SK-N-SH treated with all-trans-retinoic acid at 6 μM for 48 hours (cell line): ENCODE results near the gene C18orf32.

Source experiments
- ATAC-seq: fragments of 200-7000 bp; cut with Tn5 transposase; 3 replicates; pipeline ENCODE4 v1.9.1; 2020; ENCODE audit warnings: mild to moderate bottlenecking, moderate library complexity
- ARNTL ChIP-seq: fragments of 450-650 bp; formaldehyde crosslinking; IDR thresholded peaks from 2 replicates; pipeline ENCODE4 v1.5.0; 2020; ENCODE audit warnings: low read depth, mild to moderate bottlenecking, moderate library complexity, borderline replicate concordance
- BACH2 ChIP-seq: fragments of 250-450 bp; sonication (Bioruptor Pico); IDR thresholded peaks from 2 replicates; pipeline ENCODE4 v1.9.0; 2021; ENCODE audit warnings: mild to moderate bottlenecking, borderline replicate concordance
- CSDC2 ChIP-seq: fragments of 250-450 bp; sonication (Bioruptor Pico); IDR thresholded peaks from 2 replicates; pipeline ENCODE4 v1.5.0; 2020; ENCODE audit warnings: mild to moderate bottlenecking, moderate library complexity
- ESRRG ChIP-seq: fragments of 250-450 bp; sonication (Bioruptor Pico); IDR thresholded peaks from 2 replicates; pipeline ENCODE4 v1.6.1; 2021; ENCODE audit warnings: mild to moderate bottlenecking
- GLIS3 ChIP-seq: fragments of 250-450 bp; sonication (Bioruptor Pico); IDR thresholded peaks from 2 replicates; pipeline ENCODE4 v1.5.0; 2020; ENCODE audit warnings: mild to moderate bottlenecking, moderate library complexity
- ISL1 ChIP-seq: fragments of 250-450 bp; sonication (Bioruptor Pico); IDR thresholded peaks from 2 replicates; pipeline ENCODE4 v2.1.2; 2022; ENCODE audit warnings: mild to moderate bottlenecking, moderate library complexity
- OSR1 ChIP-seq: fragments of 250-450 bp; sonication (Bioruptor Pico); IDR thresholded peaks from 2 replicates; pipeline ENCODE4 v1.8.0; 2022; ENCODE audit warnings: moderate library complexity, mild to moderate bottlenecking, inconsistent platforms
- PPARA ChIP-seq: fragments of 250-450 bp; sonication (Bioruptor Pico); IDR thresholded peaks from 2 replicates; pipeline ENCODE4 v1.5.0; 2020; ENCODE audit warnings: mild to moderate bottlenecking, borderline replicate concordance
- RARB ChIP-seq: fragments of 250-450 bp; sonication (Bioruptor Pico); IDR thresholded peaks from 2 replicates; pipeline ENCODE4 v1.8.0; 2021; ENCODE audit warnings: mild to moderate bottlenecking, moderate library complexity
- SNAI2 ChIP-seq: fragments of 250-450 bp; sonication (Bioruptor Pico); IDR thresholded peaks from 2 replicates; pipeline ENCODE4 v1.5.0; 2020; ENCODE audit warnings: mild to moderate bottlenecking, moderate library complexity
- TCF4 ChIP-seq: fragments of 250-450 bp; sonication (Bioruptor Pico); IDR thresholded peaks from 2 replicates; pipeline ENCODE4 v1.8.0; 2021; ENCODE audit warnings: mild to moderate bottlenecking, moderate library complexity, borderline replicate concordance
- TOX ChIP-seq: fragments of 250-450 bp; sonication (Bioruptor Pico); IDR thresholded peaks from 2 replicates; pipeline ENCODE4 v1.8.0; 2021; ENCODE audit warnings: mild to moderate bottlenecking, moderate library complexity, borderline replicate concordance
- ZC3H10 ChIP-seq: fragments of 250-450 bp; sonication (Bioruptor Pico); IDR thresholded peaks from 2 replicates; pipeline ENCODE4 v1.5.1; 2021; ENCODE audit warnings: mild to moderate bottlenecking, moderate library complexity
- ZFP3 ChIP-seq: fragments of 250-450 bp; sonication (Bioruptor Pico); IDR thresholded peaks from 2 replicates; pipeline ENCODE4 v1.5.0; 2020; ENCODE audit warnings: mild to moderate bottlenecking, moderate library complexity
- ZFP30 ChIP-seq: fragments of 450-650 bp; formaldehyde crosslinking; IDR thresholded peaks from 2 replicates; pipeline ENCODE4 v1.5.0; 2022; ENCODE audit warnings: mild to moderate bottlenecking, moderate library complexity
- ZNF565 ChIP-seq: fragments of 450-650 bp; formaldehyde crosslinking; conservative IDR thresholded peaks from 2 replicates; pipeline ENCODE4 v1.5.0; 2020; ENCODE audit warnings: low read depth, mild to moderate bottlenecking, moderate library complexity
- ZNF70 ChIP-seq: fragments of 450-650 bp; formaldehyde crosslinking; IDR thresholded peaks from 2 replicates; pipeline ENCODE4 v1.5.0; 2020; ENCODE audit warnings: mild to moderate bottlenecking, moderate library complexity
- ZNF8 ChIP-seq: fragments of 450-650 bp; formaldehyde crosslinking; IDR thresholded peaks from 2 replicates; pipeline ENCODE4 v1.5.0; 2020; ENCODE audit warnings: mild to moderate bottlenecking, moderate library complexity
- TF ChIP-seq, protein P1 (sequence below): fragments of 250-450 bp; sonication (Bioruptor Pico); IDR thresholded peaks from 2 replicates; pipeline ENCODE4 v1.8.0; 2020; ENCODE audit warnings: mild to moderate bottlenecking, moderate library complexity, borderline replicate concordance
- TF ChIP-seq, protein P2 (sequence below): fragments of 250-450 bp; sonication (Bioruptor Pico); IDR thresholded peaks from 2 replicates; pipeline ENCODE4 v1.5.0; 2020; ENCODE audit warnings: mild to moderate bottlenecking, moderate library complexity
- TF ChIP-seq, protein P3 (sequence below): fragments of 250-450 bp; sonication (Bioruptor Pico); IDR thresholded peaks from 2 replicates; pipeline ENCODE4 v1.5.1; 2021; ENCODE audit warnings: mild to moderate bottlenecking, moderate library complexity
- TF ChIP-seq, protein P4 (sequence below): fragments of 250-450 bp; sonication (Bioruptor Pico); IDR thresholded peaks from 2 replicates; pipeline ENCODE4 v1.5.1; 2020; ENCODE audit warnings: low read depth, mild to moderate bottlenecking, moderate library complexity
- TF ChIP-seq, protein P5 (sequence below): fragments of 250-450 bp; sonication (Bioruptor Pico); IDR thresholded peaks from 2 replicates; pipeline ENCODE4 v1.8.0; 2021; ENCODE audit warnings: low read depth, mild to moderate bottlenecking, moderate library complexity, borderline replicate concordance

C18orf32 gene

DNA sequence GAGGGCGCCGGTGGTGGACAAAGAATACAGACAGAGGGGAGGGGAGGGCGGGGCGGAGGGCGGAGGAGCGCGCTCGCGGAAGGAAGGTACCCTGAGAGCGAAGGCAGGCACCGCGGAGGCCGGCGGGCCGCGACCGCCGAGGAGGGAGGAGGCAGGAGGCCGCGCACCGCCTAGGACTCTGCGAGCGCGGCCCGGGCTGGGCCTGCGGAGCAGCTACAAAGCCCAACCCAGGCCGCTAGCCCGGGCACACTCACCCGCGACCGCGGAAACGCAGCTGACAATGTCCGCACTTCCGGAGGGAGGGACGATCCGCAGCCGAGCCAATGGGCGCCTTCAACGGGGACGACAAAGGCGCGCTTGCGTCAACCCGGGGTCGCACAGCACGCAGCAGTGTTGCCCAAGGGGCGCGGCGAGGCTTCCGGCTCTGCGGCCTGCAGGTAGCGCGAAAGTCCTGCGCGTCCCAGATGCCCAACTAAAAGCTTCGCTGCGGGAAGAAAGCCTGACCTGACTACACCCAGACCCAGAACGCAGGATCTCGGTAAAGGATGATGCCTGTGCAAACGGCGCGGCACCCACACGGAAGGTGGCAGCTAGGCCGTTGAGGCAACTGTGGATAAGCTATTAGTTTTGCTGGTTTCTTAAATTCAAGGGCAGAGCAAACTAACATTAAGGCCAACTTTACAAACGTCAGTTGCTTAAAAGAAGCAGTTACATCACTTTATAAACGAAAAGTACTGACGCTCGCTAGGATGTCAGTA is at the start of gene C18orf32:
C18orf32 (minus strand) TSS at position 282 of the 758 bp plus-strand sequence. CDS start 3,486 bp downstream, outside the sequence.
- TF ChIP-seq, protein P1, sequence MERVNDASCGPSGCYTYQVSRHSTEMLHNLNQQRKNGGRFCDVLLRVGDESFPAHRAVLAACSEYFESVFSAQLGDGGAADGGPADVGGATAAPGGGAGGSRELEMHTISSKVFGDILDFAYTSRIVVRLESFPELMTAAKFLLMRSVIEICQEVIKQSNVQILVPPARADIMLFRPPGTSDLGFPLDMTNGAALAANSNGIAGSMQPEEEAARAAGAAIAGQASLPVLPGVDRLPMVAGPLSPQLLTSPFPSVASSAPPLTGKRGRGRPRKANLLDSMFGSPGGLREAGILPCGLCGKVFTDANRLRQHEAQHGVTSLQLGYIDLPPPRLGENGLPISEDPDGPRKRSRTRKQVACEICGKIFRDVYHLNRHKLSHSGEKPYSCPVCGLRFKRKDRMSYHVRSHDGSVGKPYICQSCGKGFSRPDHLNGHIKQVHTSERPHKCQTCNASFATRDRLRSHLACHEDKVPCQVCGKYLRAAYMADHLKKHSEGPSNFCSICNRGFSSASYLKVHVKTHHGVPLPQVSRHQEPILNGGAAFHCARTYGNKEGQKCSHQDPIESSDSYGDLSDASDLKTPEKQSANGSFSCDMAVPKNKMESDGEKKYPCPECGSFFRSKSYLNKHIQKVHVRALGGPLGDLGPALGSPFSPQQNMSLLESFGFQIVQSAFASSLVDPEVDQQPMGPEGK = peak; percentile 64; the same call in 1 of the 2 replicates
- TF ChIP-seq TCF4 (no peak; the same call in 1 of the 2 replicates), RARB (CRISPR knock-in tag) (0 out of 2 replicates have a peak, but pooled peaks have one; percentile 52), ZFP30 (CRISPR knock-in tag) (no peak), ZNF8 (CRISPR knock-in tag) (no peak), ZFP3 (CRISPR knock-in tag) (no peak; the same call in 1 of the 2 replicates), ESRRG (CRISPR knock-in tag) (peak; percentile 43), OSR1 (no peak), GLIS3 (CRISPR knock-in tag) (peak; percentile 85; the same call in 1 of the 2 replicates), PPARA (no peak), ZC3H10 (no peak; the same call in 1 of the 2 replicates), TOX (peak; percentile 75; the same call in 1 of the 2 replicates), ZNF565 (CRISPR knock-in tag) (no peak), CSDC2 (CRISPR knock-in tag) (no peak), ARNTL (CRISPR knock-in tag) (no peak), SNAI2 (CRISPR knock-in tag) (0 out of 2 replicates have a peak, but pooled peaks have one; percentile 55), ISL1 (no peak), ZNF70 (no peak), BACH2 (CRISPR knock-in tag) (no peak)
- TF ChIP-seq, protein P2, sequence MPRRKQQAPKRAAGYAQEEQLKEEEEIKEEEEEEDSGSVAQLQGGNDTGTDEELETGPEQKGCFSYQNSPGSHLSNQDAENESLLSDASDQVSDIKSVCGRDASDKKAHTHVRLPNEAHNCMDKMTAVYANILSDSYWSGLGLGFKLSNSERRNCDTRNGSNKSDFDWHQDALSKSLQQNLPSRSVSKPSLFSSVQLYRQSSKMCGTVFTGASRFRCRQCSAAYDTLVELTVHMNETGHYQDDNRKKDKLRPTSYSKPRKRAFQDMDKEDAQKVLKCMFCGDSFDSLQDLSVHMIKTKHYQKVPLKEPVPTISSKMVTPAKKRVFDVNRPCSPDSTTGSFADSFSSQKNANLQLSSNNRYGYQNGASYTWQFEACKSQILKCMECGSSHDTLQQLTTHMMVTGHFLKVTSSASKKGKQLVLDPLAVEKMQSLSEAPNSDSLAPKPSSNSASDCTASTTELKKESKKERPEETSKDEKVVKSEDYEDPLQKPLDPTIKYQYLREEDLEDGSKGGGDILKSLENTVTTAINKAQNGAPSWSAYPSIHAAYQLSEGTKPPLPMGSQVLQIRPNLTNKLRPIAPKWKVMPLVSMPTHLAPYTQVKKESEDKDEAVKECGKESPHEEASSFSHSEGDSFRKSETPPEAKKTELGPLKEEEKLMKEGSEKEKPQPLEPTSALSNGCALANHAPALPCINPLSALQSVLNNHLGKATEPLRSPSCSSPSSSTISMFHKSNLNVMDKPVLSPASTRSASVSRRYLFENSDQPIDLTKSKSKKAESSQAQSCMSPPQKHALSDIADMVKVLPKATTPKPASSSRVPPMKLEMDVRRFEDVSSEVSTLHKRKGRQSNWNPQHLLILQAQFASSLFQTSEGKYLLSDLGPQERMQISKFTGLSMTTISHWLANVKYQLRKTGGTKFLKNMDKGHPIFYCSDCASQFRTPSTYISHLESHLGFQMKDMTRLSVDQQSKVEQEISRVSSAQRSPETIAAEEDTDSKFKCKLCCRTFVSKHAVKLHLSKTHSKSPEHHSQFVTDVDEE (CRISPR knock-in tag) = peak; percentile 63; the same call in 1 of the 2 replicates
- TF ChIP-seq, protein P3, sequence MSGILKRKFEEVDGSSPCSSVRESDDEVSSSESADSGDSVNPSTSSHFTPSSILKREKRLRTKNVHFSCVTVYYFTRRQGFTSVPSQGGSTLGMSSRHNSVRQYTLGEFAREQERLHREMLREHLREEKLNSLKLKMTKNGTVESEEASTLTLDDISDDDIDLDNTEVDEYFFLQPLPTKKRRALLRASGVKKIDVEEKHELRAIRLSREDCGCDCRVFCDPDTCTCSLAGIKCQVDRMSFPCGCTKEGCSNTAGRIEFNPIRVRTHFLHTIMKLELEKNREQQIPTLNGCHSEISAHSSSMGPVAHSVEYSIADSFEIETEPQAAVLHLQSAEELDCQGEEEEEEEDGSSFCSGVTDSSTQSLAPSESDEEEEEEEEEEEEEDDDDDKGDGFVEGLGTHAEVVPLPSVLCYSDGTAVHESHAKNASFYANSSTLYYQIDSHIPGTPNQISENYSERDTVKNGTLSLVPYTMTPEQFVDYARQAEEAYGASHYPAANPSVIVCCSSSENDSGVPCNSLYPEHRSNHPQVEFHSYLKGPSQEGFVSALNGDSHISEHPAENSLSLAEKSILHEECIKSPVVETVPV = peak; percentile 92
- TF ChIP-seq, protein P4, sequence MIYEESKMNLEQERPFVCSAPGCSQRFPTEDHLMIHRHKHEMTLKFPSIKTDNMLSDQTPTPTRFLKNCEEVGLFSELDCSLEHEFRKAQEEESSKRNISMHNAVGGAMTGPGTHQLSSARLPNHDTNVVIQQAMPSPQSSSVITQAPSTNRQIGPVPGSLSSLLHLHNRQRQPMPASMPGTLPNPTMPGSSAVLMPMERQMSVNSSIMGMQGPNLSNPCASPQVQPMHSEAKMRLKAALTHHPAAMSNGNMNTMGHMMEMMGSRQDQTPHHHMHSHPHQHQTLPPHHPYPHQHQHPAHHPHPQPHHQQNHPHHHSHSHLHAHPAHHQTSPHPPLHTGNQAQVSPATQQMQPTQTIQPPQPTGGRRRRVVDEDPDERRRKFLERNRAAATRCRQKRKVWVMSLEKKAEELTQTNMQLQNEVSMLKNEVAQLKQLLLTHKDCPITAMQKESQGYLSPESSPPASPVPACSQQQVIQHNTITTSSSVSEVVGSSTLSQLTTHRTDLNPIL (CRISPR knock-in tag) = peak; percentile 73
- TF ChIP-seq, protein P5, sequence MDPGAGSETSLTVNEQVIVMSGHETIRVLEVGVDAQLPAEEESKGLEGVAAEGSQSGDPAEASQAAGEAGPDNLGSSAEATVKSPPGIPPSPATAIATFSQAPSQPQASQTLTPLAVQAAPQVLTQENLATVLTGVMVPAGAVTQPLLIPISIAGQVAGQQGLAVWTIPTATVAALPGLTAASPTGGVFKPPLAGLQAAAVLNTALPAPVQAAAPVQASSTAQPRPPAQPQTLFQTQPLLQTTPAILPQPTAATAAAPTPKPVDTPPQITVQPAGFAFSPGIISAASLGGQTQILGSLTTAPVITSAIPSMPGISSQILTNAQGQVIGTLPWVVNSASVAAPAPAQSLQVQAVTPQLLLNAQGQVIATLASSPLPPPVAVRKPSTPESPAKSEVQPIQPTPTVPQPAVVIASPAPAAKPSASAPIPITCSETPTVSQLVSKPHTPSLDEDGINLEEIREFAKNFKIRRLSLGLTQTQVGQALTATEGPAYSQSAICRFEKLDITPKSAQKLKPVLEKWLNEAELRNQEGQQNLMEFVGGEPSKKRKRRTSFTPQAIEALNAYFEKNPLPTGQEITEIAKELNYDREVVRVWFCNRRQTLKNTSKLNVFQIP (CRISPR knock-in tag) = peak; percentile 88; the same call in 1 of the 2 replicates
- ATAC-seq = peak; percentile 96

DNA sequence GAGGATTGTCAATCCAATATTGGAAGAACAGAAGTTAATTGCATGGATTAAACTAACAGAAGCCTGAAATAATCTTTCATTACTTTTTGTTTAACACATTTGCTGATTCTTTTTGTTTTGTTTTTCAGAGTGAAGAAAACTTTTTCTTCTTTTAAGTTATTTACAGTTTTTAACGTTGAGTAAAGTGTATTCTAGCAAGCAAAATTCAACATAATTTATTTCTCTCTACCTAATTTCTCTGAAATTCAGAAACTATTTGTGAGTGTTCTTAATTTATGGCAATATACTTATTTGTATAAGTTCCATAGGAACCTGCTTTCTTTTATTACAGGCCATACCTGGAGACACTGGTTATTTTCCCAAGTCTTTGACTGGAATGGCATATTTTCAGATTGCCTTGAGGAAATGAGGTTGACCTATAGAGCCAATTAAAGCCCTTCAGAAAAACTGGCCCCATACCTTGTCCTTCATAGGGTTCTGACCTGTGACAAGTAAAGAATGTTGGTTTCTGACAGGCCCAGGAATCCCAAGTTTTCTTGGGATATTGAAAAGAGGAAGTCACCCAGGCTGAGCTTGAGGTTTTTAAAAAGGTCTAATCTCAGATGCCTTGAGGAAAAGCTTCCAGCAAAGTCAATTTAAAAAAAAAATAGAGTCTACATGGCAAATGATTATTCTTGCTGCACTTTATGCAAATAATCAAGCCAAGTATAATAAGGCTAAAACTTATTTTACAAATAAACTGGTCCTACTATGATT is 48.0 kb upstream of the C18orf32 start:
- ATAC-seq = no peak
- TF ChIP-seq RARB (CRISPR knock-in tag) (no peak), PPARA (no peak), ZC3H10 (no peak), ESRRG (CRISPR knock-in tag) (no peak), ZNF8 (CRISPR knock-in tag) (no peak), ZNF565 (CRISPR knock-in tag) (no peak), SNAI2 (CRISPR knock-in tag) (no peak), BACH2 (CRISPR knock-in tag) (no peak), CSDC2 (CRISPR knock-in tag) (no peak), ZFP3 (CRISPR knock-in tag) (no peak), OSR1 (no peak), GLIS3 (CRISPR knock-in tag) (no peak)
- TF ChIP-seq, protein P2 (CRISPR knock-in tag) = no peak
- TF ChIP-seq, protein P4 (CRISPR knock-in tag) = no peak
